Mucosa of gallbladder (tissue), 1 donor: ENCODE data around the gene CADM2. TPM values are rescaled to one million over a fixed set of nuclear protein-coding genes. Genes with fewer than 3 reads are reported as not detected.
"Not testable (repeated sequence)": the region's sequence is repeated elsewhere in the genome, so short reads cannot be mapped to it uniquely, and the experiment has no call there.

Source experiments
- DNase-seq: peaks from one replicate; pipeline ENCODE4 v3.0.0-alpha.2; 2020; ENCODE audit warnings: low spot score
- total RNA-seq: library from RNA; stranded (reverse); gene quantifications from one replicate; pipeline ENCODE4 v1.2.1, GENCODE V29; 2021
- donor health status: DM: no; HTN: no; CAD: no.

Gene CADM2
- total RNA-seq, 1 donor from 2014 or later, result 7.9 TPM

DNA sequence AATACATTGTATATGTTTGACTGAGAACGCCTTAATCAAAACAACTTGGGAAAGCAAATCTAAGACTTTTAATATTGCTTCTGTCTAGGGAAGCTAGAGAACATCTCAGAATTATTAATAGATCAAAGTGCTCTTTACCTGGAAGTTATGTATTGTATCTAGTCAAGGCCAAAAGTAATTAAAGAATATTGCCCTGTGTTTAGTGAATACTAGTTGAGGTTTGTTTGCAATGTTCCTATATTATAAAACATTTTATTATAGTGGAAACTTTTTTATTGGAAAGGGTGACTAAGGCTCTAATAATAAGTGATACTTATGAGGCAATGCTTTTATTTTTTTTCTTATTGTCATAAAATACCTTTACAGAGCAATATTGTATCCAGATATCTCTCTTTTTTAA, 118.2 kb downstream of the CADM2 start:
- DNase-seq, result no peak

DNA sequence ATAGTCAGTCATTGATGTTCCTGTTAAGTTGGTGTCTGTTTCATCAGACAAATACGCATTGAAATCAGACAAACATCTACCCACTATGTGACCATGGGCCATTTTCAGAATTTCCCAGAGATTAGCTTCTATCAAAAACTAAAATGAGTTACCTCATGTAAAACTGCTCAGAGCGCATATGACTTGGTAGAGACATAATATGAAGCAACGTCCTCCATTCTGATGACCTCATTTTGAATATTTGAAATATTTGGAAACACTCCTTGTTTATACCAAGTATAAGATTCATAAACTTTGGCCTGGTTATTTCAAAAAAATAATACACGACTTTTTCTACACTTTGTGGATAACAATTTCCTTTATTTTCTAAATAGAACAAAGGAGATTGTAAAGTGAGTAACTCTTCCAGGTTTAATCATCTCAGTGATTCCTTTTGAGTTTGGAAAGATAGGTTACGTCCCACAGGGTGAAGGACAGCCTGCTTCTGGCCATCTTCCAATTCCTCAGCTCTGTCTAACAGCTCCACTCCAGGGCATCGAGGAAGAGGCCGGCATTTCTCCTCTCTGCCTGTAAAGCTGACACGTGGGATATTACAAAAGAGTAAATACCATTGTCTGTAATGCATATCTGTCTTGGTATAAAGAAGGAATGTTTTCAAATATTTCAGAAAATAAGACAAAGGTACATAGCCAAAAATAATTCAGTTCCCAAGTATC, 122.6 kb downstream of the CADM2 start:
- DNase-seq, result peak; percentile 12

DNA sequence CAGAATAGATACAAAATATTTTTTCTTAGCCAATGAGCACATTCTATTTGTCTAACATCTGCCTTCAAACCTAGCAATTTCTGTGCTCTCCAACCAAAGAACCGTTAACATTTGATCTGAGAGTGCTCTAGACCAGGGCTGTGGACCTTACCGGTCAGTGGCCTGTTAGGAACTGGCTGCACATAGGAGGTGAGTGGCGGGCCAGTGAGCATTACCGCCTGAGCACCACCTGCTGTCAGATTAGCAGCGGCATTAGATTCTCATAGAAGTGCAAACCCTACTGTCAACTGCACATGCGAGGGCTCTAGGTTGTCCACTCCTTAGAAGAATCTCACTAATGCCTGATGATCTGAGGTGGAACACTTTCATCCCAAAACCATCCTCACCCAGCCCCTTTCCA, 131.7 kb downstream of the CADM2 start:
- DNase-seq, result no peak

DNA sequence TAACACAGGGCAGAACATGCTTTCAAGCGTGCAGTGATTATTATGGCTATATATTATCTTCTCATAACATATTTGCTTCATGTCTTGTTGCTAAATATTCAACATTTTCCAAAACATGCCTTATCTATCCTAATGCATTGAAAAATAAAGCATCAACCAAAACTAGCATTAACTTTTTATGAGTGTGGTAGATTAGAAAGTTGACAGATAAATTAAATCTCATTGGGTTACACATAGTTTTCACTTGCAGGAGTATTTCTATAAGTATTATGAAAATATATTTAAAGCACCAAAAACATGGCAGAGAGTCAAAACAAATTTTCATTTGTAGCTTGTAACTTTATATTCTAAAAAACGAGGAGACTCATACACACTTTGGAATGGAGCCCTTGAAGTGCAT, 141.5 kb downstream of the CADM2 start:
- no peak for DNase-seq

DNA sequence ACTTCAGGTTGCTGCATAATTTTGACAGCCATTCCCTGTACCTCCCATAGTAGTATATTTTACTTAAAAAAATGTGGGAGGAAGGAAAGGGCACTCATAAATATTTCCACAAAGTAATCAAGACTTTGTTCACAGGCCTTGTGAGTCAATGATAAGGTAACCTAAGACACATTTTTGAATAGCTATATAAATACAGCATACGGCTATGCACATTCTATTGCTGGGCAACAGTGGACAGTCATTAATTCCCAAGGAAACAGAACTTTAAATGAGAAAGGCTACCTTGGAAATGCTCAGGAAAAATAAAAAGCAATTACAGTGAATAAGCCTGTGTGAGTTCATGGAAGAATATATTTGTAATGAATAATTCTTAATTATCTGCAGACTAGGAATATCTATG, 144.0 kb downstream of the CADM2 start:
- no peak for DNase-seq

DNA sequence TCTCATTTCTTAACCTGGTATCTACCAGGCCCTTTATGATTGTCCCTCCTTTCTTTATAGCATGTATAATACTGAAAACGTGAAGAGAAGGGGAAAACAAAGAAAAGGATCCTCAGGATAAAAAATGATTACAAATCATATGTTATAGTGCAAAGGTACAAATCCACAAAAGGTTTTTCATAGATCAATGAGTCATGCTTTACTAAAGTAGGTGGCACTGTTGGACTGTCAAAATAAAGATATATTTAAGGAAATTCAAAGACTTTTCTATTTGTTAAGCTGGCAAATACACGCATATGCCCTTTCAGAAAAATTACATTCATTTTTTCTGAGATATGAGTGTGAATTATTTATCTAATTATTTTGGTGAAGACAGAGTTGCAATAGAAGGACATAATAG, 151.6 kb downstream of the CADM2 start:
- no peak for DNase-seq

DNA sequence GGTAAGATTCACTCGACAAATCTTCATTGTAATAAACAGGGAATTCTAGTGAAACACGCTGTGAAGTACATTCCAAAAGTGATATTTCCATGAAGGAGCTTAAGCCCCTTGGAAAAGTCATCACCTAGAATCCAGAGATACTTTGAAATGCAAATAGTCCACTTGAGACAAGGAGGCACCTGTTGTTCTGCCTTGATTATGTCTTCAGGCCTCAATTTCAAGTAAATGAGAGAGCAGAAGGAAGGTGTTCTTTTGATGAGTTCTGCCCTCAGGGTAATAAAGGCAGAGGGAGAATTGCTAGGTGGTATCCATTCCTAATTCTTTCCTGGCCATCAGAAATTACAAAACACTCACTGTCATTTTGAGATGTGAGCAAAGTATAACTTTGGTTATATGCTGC, 162.1 kb downstream of the CADM2 start:
- no peak for DNase-seq

DNA sequence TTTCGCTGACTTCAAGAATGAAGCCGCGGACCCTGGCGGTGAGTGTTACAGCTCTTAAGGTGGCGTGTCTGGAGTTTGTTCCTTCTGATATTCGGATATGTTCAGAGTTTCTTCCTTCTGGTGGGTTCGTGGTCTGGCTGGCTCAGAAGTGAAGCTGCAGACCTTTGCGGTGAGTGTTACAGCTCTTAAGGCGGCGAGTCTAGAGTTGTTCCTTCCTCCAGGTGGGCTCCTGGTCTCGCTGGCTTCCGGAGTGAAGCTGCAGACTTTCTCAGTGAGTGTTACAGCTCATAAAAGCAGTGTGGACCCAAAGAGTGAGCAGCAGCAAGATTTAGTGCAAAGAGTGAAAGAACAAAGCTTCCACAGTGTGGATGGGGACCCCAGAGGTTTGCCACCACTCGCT, 174.1 kb downstream of the CADM2 start:
- DNase-seq, result not testable (repeated sequence)

DNA sequence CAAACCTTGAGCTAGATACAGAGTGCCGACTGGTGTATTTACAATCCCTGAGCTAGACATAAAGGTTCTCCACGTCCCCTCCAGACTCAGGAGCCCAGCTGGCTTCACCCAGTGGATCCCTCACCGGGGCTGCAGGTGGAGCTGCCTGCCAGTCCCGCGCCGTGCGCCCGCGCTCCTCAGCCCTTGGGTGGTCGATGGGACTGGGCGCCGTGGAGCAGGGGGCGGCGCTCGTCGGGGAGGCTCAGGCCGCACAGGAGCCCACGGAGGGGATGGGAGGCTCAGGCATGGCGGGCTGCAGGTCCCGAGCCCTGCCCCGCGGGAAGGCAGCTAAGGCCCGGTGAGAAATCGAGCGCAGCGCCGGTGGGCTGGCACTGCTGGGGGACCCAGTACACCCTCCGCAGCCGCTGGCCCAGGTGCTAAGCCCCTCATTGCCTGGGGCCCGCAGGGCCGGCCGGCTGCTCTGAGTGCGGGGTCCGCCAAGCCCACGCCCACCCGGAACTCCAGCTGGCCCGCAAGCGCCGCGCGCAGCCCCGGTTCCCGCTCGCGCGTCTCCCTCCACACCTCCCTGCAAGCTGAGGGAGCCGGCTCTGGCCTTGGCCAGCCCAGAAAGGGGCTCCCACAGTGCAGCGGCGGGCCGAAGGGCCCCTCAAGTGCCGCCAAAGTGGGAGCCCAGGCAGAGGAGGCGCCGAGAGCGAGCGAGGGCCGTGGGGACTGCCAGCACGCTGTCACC, 175.1 kb downstream of the CADM2 start:
- DNase-seq, result not testable (repeated sequence)

DNA sequence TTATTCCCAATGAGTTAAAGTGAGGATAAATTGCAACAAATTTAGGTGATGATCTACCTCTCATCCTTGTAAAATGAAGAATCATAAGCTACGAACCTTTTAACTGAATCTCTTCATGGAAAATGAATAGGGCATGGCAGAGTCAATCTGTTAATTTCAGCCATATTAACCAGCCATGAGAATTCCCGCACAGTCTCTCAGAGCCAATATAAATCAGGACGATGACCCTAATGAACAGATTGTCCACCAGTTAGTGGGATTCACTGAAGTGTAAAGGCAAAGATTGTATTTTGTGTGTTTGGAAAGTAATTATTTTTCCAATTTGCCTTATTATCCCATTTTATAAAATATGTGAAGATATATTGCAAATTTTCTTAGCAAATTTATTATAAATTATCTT, 183.8 kb downstream of the CADM2 start:
- no peak for DNase-seq

DNA sequence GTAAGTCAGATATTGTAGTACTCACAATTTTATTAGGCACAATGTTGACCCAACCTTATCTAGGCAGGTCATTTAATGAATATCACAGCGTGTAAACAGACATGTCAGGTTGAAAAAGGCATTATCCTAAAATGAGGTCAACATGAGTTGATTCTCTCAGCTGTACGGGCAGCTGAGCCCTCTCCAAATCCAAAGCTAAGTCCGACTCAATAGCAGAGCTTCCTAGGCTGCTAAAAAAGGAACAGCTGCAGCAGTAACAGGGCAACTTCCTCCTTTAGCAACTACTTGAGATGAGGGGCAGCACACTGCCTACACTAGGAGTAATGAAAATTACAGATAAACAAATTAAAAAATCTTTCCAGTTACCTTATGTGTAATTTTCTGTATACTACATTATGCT, 189.2 kb downstream of the CADM2 start:
- DNase-seq, result no peak

DNA sequence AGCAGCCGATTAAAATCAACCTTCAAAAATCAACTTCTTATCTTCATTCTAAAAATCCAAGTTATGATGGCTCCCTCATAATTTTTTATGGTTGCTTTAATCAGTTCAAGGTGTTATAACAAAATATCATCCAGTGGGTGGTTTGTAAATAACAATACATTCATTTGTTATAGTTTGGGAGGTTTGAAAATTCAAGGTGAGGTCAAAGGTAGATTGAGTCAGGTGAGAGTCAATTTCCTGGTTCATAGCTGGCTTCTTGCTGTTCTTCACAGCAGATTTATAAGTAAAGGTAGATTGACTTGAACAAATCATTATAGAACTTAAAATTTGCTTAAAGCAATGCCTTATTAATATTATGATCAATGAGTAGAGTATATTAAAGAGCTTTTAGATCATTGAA, 192.8 kb downstream of the CADM2 start:
- DNase-seq, result no peak

DNA sequence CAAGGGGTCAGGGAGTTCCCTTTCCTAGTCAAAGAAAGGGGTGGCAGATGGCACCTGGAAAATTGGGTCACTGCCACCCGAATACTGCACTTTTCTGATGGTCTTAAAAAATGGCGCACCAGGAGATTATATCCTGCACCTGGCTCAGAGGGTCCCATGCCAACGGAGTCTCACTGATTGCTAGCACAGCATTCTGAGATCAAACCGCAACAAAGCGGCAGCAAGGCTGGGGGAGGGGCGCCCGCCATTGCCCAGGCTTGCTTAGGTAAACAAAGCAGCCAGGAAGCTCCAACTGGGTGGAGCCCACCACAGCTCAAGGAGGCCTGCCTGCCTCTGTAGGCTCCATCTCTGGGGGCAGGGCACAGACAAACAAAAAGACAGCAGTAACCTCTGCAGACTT, 194.5 kb downstream of the CADM2 start:
- DNase-seq, result not testable (repeated sequence)

DNA sequence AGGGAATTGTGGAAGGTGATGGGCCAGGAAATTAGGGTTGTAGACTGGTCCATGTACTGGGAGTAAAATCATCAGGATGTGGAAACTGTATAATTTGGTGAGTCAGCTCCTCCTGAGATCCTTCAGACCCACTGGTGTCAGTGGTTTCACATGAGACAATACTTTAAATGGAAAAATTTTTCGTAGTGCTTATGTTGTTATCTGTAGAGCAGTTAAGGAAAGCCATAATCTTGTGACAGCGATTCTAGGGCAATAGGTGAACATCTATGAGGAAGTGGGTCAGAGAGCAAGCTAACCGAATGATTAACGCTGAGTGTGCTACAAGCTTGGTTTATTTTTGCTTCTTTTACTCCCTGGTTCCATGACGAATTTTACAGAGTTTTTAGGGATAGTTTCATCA, 200.6 kb downstream of the CADM2 start:
- DNase-seq, result no peak

DNA sequence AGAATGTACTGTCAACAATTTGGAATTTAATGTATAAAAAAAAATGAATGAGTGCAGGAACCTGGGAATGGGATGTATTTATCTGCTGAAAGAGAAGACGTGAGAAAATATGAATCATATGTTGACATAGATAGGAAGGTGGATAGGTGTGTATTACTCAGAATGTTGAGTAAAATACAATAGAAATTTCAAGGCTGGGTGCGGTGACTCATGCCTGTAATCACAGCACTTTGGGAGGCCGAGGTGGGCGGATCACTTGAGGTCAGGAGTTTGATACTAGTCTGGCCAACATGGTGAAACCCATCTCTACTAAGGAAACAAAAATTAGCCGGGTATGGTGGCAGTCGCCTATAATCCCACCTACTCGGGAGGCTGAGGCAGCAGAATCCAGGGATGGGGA, 202.8 kb downstream of the CADM2 start:
- peak; percentile 64 for DNase-seq

DNA sequence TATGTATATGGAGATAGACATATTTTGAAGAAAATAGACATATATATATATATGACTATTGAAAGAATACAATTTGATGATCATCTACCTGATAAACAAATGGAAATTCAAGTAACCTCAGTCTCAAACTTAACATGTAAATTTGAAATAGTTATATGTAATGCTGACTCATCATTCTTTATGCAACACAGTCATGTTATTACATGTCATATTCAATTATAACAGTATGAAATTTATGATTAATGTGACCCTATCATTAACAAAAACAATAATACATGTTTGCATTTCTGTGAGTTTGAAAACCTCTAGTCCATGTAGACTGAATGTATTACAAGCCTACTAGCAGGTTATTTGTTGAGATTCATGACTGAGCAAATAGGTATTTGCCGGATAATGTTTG, 204.1 kb downstream of the CADM2 start:
- DNase-seq, result no peak

DNA sequence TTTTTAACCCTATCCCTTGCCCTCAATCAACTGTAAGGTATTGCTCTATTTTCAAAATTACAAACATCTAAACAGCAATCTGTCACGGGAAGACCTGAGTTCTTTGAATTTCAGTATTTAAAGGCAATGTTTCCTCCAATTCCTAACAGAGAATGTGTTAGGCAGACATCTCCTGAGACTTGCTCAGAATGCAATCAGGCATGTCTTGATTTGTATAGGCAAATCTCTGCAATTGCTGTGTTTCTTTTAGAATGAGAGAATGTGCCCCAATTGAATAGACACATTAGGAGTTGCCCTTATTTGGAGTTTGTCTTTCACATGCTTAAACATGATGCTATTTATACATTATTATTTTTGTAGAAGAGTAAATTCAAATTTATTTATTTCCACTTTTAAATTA, 205.6 kb downstream of the CADM2 start:
- DNase-seq, result no peak

DNA sequence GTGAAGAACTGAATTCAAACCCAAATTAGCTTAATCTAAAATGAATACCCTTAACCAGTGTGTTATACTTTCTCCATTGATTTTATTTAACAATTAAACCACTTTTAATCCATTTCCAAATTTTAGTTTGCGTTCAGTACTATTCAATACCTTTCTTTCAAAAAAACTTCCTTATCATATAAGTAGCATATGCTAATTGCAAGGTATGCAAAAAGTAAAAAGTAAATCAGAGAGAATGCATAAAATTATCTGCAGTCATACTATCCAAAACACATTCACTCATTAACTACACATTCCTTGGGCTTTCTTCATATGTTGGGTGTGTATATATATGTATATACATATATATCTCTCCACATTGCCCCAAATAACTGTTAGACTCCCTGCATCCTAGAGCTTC, 208.8 kb downstream of the CADM2 start:
- DNase-seq, result no peak

DNA sequence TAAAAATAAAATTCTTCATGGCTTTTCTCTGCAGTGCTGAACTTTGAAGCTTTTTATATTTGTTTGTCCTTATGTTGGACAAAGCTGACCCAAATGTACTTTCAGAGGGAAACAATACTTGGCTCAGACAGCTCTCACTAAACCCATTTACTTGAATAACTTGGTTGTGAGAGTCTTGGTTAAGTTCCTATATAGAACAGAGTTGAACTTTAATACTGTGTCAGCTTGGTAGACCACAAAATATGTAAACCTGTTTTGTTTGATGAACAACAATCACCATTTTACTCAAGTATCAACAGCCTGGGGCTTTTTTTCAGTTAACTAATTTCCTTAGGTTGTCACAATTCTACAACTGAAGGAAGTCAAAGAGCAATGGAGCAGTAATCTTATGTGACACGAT, 211.9 kb downstream of the CADM2 start:
- DNase-seq, result no peak

DNA sequence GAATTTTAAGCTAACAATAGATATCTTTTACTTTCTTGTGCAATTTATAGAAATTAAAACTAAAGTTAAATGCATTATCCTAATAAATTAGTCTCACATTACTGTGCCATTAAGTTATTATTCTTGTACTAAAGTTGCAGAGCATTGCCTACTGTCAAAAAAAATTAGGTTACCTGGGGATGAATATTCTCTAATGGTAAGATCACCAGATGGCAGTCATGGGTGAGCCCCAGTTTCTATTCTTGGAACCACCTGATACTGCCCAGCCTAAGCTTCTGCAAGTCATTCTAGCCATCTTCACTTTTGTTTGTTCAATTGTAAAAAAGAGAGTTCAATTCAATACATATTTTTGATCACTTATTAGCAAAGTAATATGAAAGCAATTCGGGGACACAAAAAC, 213.2 kb downstream of the CADM2 start:
- DNase-seq, result no peak

DNA sequence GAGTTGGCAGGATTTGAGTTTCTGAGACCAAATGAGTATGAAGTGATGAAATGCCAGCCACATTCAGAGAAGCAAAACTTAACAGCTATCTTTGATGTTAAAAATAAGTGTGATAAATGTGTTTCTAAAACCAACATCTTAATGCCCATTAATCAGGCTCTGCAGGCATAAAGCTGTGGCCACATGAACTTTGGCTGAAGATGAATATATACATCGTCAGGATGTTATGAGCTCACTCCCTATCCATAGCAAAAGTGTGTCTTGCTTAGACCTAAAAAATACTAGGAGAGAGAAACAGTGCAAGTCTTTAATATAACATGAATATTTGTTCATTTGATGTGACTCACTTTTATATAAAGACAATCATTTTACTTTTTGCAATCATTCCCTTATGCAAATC, 218.0 kb downstream of the CADM2 start:
- no peak for DNase-seq

DNA sequence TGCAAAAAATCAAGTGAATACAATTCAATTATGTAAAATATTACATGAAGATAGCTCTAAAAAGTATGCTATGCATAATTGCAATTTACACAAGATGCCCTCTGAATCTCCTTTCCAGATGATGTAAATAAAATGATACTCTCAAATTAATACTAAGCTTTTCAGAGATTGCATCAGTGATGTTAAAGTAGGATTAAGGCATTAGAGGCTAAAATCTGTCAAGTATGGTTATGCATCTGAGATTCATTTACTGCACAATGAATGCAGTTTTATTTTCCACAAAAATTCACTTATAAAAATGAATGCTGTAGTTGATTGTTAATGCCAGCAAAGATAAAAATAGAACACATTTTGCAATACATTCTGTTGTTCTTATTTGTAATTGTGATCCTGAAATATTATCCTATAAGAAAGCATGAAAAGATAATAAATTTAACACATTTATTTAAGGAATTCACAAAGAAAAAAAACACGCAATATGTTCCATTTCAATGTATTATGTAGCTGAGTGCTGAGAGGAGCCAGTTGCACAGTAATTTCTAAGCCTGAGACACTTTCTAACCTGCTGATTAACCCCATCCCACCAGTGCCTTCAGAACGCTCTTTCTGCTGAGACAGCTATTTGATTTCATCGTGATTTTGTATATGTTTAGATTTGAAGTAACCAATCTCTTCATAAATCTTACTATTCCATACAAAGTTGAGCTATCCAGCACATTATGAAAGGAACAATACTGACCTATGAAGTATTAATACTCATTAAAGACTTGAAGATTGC, 224.4 kb downstream of the CADM2 start:
- DNase-seq, result no peak

DNA sequence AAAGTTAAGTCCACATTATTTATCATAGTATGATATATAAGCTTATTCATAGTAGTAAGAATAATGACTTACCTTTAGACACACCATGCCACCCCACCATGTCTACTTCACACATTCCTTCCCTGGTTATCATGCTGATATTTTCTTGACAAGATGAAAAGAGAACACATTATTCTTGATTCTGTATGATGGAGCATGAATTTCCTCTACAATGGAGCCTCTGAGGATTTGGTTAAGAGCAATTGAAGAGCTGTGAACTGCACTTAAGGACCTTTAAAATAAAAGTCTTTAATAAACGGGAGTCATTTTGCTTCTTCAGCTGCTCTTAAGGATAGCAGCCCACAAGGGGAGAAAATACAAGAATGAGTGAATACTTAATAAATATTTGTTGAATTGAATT, 226.7 kb downstream of the CADM2 start:
- DNase-seq, result no peak
